HPDE6-E6E7 (cell line): ENCODE results near the gene MOB3C.

Source experiments
- DNase-seq: peaks from one replicate; pipeline ENCODE4 v3.0.0; 2011; ENCODE audit warnings: missing footprints; ENCODE audit errors: extremely low spot score

The MOB3C gene

DNA sequence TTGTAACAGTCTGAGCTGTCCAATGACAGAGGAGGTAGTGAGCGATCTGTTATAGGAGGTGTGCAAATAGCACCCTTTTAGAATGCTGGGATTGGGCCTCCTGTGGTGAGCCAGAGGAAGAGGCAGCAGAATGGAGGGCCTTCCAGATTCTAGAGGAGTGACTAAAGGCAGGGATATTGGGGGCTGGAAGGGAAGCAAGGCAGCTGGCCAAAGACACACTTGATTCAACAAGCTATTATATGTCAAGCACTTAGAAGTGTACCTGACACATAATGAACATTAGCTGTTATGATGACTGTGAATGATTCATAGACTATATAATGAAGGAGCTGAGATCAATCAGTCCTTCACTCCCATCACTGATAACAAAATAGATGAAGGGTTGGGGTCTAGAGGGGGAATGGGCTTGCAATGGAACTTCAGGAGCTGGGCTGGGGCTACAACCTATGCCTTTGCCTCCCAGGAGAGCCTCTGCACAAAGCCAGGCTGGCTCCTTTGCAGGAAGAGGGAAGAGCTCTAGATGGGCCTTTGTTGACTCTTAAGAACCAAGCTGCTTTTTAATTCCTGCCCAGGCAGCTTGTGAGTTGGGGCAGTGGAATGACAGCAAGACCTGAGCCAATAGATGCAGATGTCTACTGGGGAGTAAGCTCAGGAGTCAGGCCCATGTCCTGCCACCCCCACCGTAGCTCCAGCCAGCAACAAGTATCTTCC, 10.2 kb downstream of the MOB3C start:
- no peak for DNase-seq

DNA sequence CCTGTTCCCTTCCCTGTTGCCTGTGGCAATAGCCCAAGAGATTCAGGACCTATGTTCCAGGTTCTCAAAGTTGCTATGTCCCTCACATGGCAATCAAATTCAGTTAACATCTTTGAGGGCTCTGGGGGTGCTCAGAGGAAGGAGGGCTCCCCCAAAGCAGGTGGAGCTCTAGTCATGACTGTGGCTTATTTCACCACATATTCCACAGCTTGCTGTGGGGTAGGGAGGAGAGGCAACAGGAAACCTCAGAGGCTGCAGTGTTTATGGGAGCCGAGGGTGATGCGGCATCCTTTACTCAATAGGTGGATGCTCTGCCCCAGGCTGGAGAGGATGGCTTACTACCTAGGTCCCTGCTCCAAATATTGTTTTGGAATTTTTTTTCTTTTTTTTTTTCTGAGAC, 11.4 kb downstream of the MOB3C start:
- no peak for DNase-seq

DNA sequence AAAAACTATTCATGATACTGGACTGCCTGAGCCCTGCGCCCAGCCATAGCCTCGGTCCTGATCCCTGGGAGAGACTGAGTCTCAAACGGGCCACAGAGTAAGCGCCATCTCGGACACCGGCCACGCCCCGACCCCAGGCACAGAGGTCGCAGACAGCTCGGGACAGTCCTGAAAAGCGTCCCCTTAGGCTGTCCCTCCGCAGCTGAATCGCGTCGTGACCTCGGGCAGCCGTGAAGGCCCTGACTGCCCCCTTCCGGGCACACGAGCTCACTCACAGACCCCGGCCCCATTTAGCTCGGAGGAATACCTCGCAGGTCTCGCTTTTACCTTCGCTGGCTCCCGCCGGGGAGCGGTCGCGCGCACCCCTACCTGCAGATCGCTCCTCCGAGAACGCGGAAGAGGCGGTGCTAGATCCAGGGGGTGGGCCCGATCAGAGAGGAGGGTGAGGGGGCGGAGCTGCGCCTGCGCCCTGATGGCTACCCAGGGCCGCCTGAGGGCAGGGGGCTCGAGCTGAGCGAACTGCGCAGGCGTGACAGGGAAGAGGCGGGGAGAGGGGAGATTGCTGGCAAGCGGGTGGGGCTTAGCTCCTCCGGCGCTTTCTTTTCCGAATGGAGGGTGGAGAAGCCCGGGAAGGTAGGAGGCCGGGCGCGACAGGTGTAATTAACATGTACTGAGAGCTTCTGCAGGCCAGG, 12.6 kb downstream of the MOB3C start, which contains the start of gene MKNK1:
MKNK1 (minus strand) TSS at position 411 of the 692 bp plus-strand sequence. CDS start 20,941 bp downstream, outside the sequence.
- DNase-seq, result peak; percentile 97

DNA sequence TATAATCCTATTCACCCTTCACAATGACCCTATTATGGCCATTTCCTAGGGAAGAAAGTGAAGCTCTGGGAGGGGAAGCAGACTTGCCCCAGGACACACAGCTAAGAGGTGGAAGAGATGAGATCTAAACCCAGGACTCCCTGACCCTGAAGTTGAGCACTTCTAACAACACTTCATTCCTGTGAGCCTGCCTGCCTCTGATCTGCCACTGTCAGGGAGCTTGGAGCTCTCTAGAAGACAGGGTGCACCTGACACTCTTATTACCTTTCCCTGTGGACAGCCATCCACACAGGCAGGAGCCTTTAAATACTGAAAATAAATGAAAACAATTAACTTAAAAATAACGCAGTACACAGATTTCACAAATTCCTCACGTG, 13.1 kb downstream of the MOB3C start:
- no peak for DNase-seq

DNA sequence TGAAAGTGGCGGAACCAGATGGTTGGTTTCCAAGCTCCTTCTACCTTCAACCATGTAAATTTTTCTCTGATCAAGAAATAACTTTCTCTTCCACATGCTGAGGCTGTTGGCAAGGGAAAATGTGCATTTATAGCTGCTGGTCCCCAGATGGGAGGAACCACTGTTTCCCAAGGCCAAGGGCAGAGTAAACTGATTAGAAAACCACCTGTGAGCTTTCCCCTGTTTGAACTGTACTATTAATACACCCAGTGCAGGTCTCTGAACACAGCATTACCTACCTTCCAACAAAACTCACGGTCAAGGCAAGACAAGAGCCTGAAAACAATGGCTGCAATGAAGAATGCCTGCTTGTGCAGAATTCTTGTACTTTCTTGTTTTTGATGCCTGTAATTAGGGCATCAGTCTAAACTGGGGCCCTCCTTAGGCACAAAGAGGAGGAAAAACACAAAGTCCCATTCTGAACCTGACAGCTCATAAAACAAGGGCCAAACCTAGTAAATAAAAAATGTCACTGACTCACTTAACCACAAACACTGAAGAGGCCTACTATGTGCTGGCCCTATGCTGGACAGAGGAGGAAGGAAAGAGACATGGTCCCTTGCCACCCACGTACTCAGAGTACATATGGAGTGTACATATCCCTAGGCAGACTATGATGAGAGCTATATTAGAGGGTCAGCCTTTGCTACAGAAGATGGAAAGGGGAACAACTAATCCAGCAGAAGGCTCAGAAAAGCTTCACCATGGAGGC, 15.2 kb downstream of the MOB3C start:
- DNase-seq, result no peak

DNA sequence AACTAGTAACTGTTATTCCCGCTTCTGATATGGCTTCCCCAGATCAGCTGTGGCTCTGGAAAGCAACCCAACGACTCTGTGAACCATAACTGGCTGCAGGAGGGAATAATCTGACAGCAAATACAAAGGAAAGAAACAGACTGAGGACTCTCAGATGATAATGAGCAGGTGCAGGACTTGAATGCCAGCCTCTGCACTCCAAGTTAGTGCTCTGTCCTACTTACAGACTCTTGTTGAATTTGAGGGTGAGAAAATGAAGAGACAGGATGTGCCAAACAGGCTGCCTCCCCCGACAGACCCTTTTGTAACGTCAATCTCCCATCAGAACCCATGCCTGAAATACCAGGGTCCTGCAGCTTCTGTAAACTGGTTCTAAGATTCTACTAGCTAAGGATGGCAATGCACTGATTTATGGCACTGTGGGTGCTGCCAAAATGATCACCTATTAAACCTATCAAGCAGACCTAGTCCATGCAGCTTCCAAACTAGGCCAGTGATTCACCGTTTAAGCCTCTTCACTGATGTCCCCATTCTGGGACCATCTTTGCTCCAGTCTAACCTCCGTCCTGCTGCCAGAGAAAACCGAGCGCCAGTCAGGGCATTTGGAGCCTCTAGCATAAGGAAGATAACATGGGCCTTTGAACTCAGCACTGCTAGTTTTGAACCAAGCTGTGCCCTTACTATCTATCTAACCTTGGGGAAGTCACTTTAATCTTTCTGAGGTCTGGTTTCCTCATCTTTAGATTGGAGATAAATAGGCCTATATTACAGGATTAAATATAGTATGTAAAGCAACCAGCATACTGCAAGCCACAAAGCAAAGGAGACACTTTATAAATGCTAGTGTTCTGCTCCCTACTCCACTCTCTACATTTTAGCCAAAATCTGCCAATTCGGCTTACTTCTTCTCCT, 17.3 kb downstream of the MOB3C start:
- no peak for DNase-seq

DNA sequence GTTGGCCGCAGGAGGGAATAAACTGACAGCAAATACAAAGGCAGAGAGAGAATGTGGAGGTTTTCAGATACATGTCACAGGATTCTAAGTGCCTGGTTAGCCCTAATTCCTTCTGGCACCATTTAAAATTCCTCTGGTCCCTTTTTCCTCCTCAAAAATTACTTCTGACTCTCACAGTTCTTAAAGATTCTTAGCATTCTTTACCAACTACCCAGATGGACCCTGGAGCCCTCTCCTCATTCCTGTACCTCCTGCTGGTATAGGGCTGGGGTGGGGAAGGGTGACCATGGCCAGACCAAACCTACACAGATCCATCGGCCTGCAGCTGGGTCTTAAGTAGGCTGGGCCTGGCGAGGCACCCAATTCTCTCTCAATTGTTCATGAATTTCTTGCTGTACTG, 19.8 kb downstream of the MOB3C start:
- DNase-seq, result no peak

DNA sequence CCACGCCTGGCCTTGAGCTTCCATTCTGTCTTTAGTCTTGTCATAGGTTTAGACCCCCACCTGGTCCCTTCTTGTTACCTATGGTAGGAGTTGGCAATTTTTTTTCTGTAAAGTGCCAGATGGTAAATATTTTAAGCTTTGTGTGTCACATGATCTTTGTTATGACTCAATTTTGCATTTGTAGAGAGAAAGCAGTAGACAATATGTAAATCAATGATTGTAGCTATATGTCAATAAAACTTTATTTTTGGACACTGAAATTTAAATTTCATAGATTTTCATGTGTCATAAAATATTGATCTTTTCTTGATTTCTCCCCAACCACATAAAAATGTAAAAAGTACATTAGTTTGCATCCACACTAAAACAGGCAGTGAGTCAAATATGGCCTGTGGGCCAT, 20.6 kb downstream of the MOB3C start:
- DNase-seq, result no peak

DNA sequence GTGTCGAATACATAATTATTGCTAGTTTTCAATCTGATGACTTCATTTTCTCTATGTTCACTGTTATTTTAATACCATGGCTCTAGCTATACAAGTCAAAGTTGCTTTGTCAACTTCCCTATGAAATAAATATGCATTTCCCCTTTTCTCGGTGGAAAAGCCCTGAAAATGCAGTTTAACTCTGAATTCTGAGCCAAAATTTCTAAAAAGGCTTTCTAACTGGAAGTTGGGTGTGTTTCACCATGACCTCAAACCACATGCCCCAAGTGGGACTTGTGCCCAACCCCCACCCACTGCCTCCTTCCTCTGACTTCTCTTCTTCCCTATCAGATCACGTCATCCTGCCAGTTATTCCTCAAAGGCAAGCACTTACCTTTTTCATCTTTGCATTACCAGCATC, 21.5 kb downstream of the MOB3C start:
- DNase-seq, result no peak

DNA sequence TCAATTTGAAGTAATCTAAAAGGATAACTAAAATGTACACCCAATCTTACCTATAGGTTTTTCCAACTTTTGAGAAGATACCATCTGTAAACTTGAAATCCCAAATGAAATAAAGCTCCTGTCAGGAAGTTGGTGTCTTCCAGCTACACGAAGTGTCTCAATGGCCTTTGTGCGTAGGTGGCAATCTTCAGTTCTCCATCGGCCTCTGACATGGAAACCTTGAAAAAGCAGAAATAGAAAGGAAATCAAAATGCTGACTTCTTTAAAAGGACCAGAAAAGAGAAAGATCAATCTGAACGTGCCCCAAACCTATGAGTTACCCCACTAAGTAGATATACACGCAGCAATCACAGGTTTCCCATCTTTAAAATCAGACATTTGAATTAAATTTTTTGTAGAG, 22.5 kb downstream of the MOB3C start:
- no peak for DNase-seq

DNA sequence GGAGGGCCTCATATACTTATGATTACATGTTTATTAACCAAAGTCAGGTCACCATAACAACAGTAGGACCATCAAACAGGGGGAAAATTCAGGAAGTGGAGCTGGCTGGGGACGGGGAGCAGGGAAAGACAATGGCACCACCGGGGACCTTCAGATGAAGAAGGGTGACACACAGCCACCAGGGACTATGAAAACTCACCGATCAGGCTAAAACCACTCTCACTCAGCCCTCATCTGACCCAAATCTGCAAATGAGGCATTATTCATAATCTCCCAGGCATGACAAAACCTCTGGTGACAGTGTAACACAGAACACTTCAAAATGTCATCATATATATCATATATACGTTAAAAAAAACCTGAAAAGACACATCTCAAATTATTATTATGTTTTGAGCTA, 23.8 kb downstream of the MOB3C start:
- DNase-seq, result no peak

DNA sequence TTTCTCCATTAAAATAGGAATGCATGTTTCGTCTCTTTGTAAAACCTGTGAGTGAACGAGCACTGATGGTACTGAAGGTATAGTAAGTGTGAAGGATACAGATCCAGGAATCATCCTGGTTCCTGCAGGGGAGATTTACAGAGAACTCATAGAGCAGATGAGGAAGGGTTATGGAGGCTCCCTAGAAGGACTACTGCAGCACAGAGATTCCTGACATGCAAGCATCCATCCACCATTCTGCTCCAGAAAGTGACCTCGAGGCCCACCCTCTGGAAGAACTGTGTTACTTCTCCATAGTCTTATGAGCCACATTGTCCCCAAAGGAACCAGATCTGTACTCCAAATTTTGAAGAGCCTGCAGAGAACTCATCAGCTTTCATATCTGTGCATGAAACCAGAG, 27.1 kb downstream of the MOB3C start:
- no peak for DNase-seq

DNA sequence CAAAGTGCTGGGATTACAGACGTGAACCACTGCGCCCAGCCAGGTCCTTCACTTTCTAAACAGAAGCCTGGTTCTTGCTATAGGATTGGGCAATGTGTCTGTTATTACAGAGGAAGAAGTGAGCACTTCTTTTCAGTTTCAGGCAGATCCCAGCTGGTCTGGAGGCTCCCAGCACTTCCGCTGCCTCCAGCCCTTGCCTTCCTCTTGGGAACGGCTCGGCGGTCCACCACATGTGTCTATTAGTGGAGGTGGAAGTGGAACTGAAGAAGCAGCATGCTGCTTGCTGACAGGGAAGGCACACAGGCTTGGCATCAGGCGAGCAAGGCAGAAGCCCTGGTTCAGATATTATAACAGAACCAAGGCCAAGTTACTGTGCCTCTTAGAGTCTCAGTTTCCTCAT, 29.5 kb downstream of the MOB3C start:
- DNase-seq, result no peak

DNA sequence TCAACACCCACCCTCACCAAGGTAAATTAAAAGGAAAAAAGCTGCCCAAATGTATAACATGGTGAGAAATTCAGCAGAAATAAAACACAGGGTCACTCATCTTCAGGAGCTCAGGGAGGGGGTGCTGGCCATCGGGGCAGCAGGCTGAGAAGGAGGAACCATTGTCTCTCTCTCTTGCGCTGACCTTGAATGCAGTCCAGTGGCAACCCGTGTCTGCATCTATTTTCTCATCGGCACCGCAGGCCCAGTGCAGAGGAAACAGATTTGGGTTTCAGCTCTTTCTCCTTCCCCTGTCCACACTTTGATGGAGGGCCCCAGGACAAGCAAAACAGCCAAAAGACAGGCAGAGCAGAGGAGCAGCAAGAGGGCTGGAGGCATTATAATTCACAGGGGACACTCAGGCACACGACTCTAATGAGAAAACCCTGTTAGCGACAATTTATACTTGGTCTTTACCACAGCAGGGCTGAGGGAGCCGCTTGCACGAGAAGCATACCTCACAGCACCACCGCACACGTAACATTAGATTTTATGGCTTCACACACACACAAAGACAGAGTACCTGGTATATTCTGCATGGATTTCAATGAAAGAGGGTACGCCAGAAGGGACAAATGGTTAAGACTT, 31.2 kb downstream of the MOB3C start:
- no peak for DNase-seq

DNA sequence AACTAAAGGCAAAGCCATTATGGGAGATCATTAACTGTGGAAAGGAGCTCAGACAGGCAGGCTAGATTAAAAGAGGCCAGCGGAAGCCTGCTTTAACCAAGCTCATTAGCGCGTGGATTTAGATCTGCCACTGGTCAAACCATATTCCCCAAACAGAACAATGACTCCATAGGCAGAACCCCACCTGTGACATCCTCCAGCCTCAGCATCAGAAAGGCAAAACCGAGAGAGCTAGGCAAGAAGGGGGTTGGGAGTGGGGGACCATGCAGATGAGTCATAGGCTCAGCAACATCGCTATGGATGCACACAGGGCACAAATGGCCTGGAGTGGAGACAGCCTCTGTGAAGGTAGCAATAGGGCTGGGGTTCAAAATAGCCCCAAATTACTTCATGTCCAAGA, 33.1 kb downstream of the MOB3C start:
- no peak for DNase-seq

DNA sequence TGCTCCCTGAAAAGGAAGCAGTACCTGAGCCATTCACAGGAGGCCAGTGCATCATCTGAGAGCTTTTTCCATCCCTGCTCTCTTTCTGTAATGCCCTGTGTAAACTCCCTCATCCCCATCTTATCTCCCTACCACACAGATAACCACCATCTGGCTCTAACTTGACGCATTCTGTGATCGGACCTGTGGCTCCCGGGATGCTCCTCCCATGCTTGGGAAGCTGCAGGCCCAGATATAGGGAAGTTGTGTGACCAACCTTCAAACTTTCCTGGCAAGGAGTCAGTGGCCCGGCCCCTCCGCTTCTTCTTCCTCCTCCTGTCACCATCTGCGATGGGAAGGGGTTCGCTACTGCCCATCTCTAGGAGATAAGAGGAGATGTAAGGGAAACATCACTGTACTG, 33.6 kb downstream of the MOB3C start:
- no peak for DNase-seq

DNA sequence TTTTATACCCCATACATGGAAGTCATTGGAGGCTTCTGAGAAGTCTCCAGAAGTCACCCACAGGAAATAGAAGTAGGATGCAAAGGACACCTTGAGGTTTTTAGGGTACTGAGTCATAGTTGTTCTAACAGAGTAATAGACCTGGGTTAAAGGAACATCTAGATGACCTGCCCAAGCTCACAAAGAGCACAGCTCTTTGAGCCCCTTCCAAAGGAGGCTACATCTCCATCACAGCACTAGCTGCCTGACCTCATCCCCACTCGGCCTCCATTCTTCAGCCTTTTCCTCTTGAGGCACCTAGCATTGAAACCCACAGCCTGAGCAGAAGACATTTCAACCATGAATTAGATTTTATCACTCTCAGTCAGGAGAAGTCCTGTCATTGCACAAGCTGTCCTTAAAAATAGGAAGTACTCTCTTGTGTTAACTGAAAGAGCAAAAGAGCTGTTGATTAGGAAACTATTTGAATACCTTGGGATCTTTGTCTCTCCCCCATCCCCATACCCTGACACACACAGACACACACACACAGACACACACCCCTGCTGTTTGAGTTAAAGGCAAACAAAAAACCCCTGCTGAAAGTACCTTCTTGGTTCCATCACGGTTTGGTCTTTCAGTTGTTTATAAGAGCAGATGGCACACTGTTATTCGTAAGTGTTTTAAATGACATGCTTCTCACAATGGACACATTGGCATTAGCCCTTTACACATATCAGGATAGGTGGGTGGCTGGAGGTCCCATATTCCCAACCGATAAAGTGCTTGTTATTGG, 34.7 kb downstream of the MOB3C start:
- DNase-seq, result no peak

DNA sequence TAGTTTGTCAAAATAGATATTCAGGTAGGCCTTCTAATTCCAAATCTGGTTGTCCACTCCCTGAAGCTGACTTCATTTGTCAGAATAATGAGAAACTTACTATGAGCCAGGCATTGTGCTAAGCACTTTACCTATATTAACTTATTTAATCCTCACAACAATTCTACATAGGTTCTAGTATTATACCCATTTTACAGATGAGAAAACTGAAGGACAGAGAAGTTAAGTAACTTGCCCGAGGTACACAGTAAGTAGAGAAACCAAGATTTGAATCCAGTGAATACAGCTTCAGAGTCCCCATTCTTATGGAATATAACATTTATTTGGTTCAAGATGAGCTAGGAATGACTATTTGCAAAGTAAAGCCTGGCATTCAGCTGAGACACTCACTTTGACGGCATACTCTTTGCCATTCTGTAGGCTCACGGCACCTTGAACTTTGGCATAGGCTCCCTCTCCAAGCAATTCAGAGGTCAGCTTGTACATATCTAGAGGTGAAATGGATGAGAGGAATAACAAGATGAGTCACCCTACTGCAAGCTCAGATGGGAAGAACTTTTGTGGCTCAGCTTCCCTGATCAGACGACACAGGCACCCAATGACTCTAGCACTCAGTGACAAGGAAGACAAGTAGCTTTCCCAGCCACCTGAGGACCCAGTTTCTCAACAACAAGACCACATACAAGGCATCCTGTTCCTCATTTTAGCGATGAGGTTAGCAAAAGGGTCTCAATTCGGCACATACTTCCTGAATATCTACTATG, 36.3 kb downstream of the MOB3C start:
- no peak for DNase-seq

DNA sequence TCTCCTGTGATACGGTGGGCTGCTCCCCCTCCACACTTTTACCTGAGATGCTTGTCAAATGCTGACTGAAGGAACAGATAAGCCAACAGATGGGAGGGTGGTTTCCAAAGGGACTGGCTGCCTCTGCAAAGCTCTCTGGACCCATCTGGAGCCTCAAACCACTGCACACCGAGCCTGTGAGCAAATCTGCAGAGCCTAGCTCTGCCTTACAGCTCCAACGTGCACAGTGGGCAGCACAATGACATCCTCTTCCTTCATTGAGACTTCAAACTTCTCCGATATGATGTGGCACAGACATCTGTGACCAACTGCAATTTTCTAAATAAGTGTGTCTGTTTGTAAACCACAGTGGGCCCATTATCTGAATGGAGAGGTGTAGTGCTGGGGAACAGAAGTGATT, 38.9 kb downstream of the MOB3C start:
- no peak for DNase-seq

DNA sequence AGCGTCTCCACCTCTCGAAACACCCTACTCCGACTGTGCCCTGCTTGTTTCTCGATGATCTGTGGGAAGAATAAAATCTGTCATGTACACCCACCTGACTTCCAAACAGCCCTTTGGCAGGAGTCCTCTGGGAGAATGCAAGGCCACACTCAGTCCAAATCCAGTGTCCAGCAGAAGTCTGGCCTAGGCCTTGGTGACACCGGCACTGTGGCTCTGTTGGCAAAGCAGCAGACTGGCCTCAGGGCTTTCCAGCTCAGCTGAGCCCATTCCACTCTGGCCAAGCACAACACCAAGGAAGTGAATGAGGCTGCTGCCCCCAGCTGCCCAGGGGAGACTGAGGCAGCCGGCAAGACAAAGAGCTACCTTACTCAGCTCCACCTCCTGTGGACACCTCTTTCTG, 40.0 kb downstream of the MOB3C start:
- DNase-seq, result no peak
